SK-N-SH (cell line): ENCODE results near the gene MRPL14.

Source experiments
- CTCF ChIP-seq: fragments of 200-600 bp; sonication (generic); IDR thresholded peaks from 2 replicates; pipeline ENCODE4 v1.6.1; 2017; ENCODE audit warnings: antibody characterized with exemption, mild to moderate bottlenecking, moderate library complexity
- EZH2phosphoT487 ChIP-seq: fragments of 200-600 bp; sonication (generic); IDR thresholded peaks from 2 replicates; pipeline ENCODE4 v1.6.1; 2017; ENCODE audit warnings: low read depth, mixed run types, mild to moderate bottlenecking, antibody characterized with exemption, moderate library complexity, borderline replicate concordance
- POLR2AphosphoS5 ChIP-seq: IDR thresholded peaks from 2 replicates; pipeline ENCODE4 v1.6.1; 2012; ENCODE audit warnings: low read depth, low read length
- SIN3A ChIP-seq: IDR thresholded peaks from 2 replicates; pipeline ENCODE4 v1.6.1; 2012; ENCODE audit warnings: low read depth, mild to moderate bottlenecking, low read length, moderate library complexity, borderline replicate concordance
- TAF1 ChIP-seq: IDR thresholded peaks from 2 replicates; pipeline ENCODE4 v1.6.1; 2012; ENCODE audit warnings: low read depth, mild to moderate bottlenecking, low read length, moderate library complexity, borderline replicate concordance
- USF2 ChIP-seq: fragments of 150-350 bp; IDR thresholded peaks from 2 replicates; pipeline ENCODE4 v1.6.1; 2017; ENCODE audit warnings: antibody characterized with exemption, low read length, low read depth, borderline replicate concordance

GRCh38 chr6:44097782-44098317 lies 29.4 kb downstream of the MRPL14 start:
- TF ChIP-seq POLR2AphosphoS5 = no peak
- TF ChIP-seq USF2 = no peak
- TF ChIP-seq EZH2phosphoT487 = no peak
- TF ChIP-seq TAF1 = no peak
- TF ChIP-seq CTCF = no peak
- no peak for TF ChIP-seq SIN3A
